BE2C (cell line): ENCODE results near the gene TRIM42.

ENCODE experiments used
- DNase-seq: peaks from one replicate; pipeline ENCODE4 v3.0.0-alpha.2; 2020
- H3K27me3 ChIP-seq: fragments of 250-450 bp; sonication (Bioruptor Pico); 2 replicates; pipeline ENCODE4 v1.5.1; 2020; ENCODE audit warnings: mild to moderate bottlenecking
- H3K36me3 ChIP-seq: fragments of 250-450 bp; sonication (Bioruptor Pico); 2 replicates; pipeline ENCODE4 v1.5.1; 2020; ENCODE audit warnings: mild to moderate bottlenecking
- H3K4me1 ChIP-seq: fragments of 250-450 bp; sonication (Bioruptor Pico); 2 replicates; pipeline ENCODE4 v1.5.1; 2020
- H3K4me3 ChIP-seq: 2 replicates; pipeline ENCODE4 v1.5.1; 2011; ENCODE audit warnings: low read depth, low read length
- H3K9me3 ChIP-seq: fragments of 250-450 bp; sonication (Bioruptor Pico); 2 replicates; pipeline ENCODE4 v1.5.1; 2020
- TF ChIP-seq, protein P1 (sequence below): IDR thresholded peaks from 2 replicates; pipeline ENCODE4 v1.5.1; 2012; ENCODE audit warnings: mild to moderate bottlenecking, low read depth, low read length

TRIM42 gene

DNA sequence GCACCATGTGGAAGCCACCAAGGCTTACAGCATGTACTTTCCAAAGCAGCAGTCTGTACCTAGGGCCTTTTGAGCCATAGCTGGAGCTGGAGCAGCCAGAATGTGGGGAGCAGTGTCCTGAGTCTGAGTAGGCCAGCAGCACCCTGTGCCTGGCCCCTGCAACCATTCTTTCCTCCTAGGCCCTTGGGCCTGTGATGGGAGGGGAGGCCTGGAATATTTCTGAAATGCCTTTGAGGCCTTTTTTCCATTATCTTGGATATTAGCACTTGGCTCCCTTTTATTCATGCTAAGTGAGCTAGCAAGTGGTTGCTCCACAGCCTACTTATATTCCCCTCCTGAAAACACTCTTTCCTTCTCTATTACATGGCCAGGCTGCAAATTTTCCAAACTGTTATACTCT lies 28.1 kb downstream of the TRIM42 start:
- no peak for DNase-seq
- Histone ChIP-seq H3K27me3 (no peaks in the 10 kb centered on the region), H3K4me1 (no peaks in the 10 kb centered on the region), H3K36me3 (no peaks in the 10 kb centered on the region), H3K4me3 (no peak overlapping the region), H3K9me3 (no peaks in the 10 kb centered on the region)
- TF ChIP-seq, protein P1, sequence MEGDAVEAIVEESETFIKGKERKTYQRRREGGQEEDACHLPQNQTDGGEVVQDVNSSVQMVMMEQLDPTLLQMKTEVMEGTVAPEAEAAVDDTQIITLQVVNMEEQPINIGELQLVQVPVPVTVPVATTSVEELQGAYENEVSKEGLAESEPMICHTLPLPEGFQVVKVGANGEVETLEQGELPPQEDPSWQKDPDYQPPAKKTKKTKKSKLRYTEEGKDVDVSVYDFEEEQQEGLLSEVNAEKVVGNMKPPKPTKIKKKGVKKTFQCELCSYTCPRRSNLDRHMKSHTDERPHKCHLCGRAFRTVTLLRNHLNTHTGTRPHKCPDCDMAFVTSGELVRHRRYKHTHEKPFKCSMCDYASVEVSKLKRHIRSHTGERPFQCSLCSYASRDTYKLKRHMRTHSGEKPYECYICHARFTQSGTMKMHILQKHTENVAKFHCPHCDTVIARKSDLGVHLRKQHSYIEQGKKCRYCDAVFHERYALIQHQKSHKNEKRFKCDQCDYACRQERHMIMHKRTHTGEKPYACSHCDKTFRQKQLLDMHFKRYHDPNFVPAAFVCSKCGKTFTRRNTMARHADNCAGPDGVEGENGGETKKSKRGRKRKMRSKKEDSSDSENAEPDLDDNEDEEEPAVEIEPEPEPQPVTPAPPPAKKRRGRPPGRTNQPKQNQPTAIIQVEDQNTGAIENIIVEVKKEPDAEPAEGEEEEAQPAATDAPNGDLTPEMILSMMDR, result no peak

DNA sequence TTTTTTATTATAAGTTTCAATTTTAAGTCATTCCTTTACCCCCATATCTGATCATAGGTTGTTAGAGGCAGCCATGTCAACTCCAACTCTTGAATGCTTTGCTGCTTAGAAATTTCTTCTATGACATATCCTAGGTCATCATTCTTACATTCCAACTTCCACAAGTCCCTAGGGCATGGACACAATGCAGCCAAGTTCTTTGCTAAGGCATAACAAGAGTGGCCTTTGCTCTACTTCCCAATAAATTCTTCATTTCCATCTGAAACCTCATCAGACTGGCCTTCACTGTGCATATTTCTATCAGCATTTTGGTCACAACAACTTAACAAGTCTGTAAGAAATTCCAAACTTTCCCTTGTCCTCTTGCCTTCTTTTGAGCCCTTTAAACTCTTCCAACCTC lies 28.5 kb downstream of the TRIM42 start:
- Histone ChIP-seq H3K9me3 (no peaks in the 10 kb centered on the region), H3K36me3 (no peaks in the 10 kb centered on the region), H3K27me3 (no peaks in the 10 kb centered on the region), H3K4me1 (no peaks in the 10 kb centered on the region), H3K4me3 (no peak overlapping the region)
- TF ChIP-seq, protein P1, result no peak
- DNase-seq, result no peak

DNA sequence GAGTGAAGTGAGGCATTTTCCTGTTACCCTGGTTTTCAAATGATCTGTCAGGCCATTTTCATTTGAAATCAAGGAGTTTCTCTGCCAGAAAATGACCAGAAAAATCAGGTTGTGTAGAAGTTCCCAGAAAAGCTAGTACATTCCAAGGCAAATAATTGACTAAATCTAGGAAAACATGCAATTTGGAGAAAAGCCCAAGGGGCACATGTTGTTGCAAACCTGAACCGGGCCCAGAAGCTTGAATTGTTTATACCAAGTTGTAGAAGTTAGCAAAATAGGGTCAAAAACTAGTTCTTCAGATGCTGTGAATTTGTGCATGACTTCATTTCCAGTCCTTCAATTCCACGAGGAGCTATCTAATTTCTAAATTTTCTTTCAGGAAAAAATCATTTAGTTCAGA lies 31.0 kb downstream of the TRIM42 start:
- Histone ChIP-seq H3K4me1 (no peaks in the 10 kb centered on the region), H3K36me3 (no peaks in the 10 kb centered on the region), H3K9me3 (no peaks in the 10 kb centered on the region), H3K27me3 (no peaks in the 10 kb centered on the region), H3K4me3 (no peak overlapping the region)
- no peak for DNase-seq
- TF ChIP-seq, protein P1, result no peak

DNA sequence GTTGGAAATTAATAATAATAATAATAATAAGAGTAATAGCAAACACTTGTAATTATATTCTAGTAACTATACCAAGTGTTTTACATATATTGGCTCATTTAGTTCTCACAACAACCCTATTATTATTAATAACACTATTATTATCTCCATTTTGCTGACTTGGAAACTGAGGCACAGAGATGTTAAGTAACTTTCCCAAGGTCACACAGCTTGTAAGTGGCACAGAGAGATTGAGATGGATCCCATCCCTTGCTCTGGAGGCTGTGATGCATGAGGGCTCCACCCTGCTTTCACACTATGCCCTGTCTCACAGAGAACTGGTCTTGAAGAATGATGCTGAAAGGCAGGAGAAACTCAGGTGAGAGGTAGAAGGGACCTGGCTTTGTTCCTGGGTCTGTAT lies 31.9 kb downstream of the TRIM42 start:
- no peak for DNase-seq
- no peaks in the 10 kb centered on the region for H3K9me3 ChIP-seq
- TF ChIP-seq, protein P1, result no peak
- H3K27me3 ChIP-seq, result no peaks in the 10 kb centered on the region
- no peak overlapping the region for H3K4me3 ChIP-seq
- H3K4me1 ChIP-seq, result no peaks in the 10 kb centered on the region
- H3K36me3 ChIP-seq, result no peaks in the 10 kb centered on the region

DNA sequence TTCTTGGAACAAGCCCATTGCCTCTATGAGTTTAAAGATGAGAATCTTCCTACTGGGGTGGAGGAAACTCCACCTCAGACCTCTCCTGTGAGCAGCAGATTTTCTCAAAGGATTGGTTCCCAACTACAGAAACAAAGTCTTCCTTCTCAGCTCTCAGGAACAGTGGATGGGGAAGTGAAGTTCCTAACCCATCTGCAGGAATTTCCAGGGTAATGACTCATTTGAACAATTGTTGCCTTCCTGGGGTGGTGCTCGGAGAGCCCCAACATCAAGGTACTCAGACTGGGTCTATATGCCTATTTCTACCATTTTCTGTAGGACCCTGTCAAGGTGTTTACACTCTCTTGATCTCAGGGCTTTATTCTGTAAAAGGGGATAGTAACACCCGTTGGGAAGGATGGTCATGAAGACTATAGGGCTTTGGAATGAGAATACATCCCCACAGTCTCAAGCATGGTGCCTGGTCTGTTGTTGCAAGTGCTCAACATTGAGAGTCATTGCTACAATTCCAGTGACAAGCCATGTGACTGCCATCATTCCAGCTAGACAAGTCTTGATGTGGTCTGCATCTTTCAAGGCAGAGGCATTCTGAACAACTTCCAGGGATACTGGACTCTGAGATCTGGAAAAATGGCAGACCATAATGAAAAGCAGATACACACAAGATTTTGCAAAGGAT lies 33.0 kb downstream of the TRIM42 start:
- 0 out of 2 replicates have a peak, but pooled peaks cover 3% of the 10 kb centered on the region for H3K4me1 ChIP-seq
- H3K36me3 ChIP-seq, result no peaks in the 10 kb centered on the region
- no peak overlapping the region for H3K4me3 ChIP-seq
- H3K27me3 ChIP-seq, result no peaks in the 10 kb centered on the region
- DNase-seq, result no peak
- TF ChIP-seq, protein P1, result no peak
- H3K9me3 ChIP-seq, result no peaks in the 10 kb centered on the region

DNA sequence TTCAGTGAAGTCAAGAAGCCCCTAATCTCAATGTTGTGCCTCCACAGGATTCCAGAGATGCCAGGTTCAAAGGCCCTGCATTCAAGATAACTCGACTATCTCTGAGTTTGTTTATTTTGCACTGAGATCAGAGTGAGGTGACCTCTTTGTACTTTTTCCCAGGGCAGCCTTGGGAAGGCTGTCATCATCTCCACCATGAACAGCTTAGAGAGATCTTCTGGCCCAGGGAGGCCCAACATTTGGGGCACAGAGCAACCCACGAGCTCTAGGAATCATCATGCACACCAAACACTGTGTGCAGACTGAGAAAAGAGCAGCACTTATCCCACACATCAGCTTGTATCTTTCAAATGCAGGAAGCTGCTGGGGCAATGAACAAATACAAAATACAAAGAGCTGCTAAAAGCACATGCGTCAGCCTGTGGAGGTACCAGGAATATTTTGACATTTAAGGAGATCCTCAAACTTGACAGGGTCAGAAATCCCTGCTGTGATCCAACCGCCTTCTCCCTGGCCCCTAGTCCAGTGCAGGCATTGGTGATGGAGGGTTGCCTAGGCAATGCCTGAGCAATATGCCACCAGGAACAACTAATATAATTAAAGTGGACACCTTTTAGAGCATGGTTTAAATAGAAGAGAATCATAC lies 33.6 kb downstream of the TRIM42 start:
- Histone ChIP-seq H3K4me3 (no peak overlapping the region), H3K27me3 (no peaks in the 10 kb centered on the region), H3K9me3 (no peaks in the 10 kb centered on the region), H3K4me1 (0 out of 2 replicates have a peak, but pooled peaks cover 3% of the 10 kb centered on the region), H3K36me3 (no peaks in the 10 kb centered on the region)
- TF ChIP-seq, protein P1, result no peak
- DNase-seq, result no peak
